ENCODE data around the gene CPNE8.

- no peak for TF ChIP-seq CTCF (IDR thresholded peaks at IDR 0.05)
- TF ChIP-seq EP300 (IDR thresholded peaks at IDR 0.05): no peak
- TF ChIP-seq POLR2A (IDR thresholded peaks at IDR 0.05): no peak
These were observed 17.6 kb downstream of the CPNE8 start for GRCh38 chr12:38887770-38888169.

All from ovary (tissue), 3 donors.